Measurements from ENCODE around the gene HIP1R. TPM values are rescaled to one million over a fixed set of nuclear protein-coding genes. Genes with fewer than 3 reads are reported as not detected.

The HIP1R gene
- total and polyA plus RNA-seq, 2 of the 13 experiments (the other 11 are each of a cell fraction or from before 2014, with no cell fraction given), result 18.4 to 25.5 TPM

- Histone ChIP-seq H4K20me1 (ENCODE audit: insufficient read depth, low read length) (no peaks in the 10 kb centered on the region), H3K4me3 (replicated peaks in 1 of 3; ENCODE audit: insufficient read depth in 1 of 3, low read depth in 2 of 3, low read length in 3 of 3) (no peak overlapping the region), H3K27ac (ENCODE audit: extremely low read length, insufficient read depth, low read length) (no peak overlapping the region), H3K36me3 (replicated peaks in 1 of 2; ENCODE audit: control insufficient read depth in 1 of 2, insufficient read depth in 2 of 2, low read length in 2 of 2) (peaks cover 0 to 9% of the 10 kb centered on the region in 2 experiments; a peak in 1 of 5 replicates), H3K4me1 (ENCODE audit: insufficient read depth, low read length) (no peaks in the 10 kb centered on the region), H3K27me3 (ENCODE audit: control insufficient read depth in 1 of 2, insufficient read depth in 2 of 2, low read length in 2 of 2) (no peaks in the 10 kb centered on the region), H3K9ac (ENCODE audit: insufficient read depth, low read depth, low read length) (no peak overlapping the region), H2AFZ (ENCODE audit: low read length) (no peak overlapping the region), H3K4me2 (ENCODE audit: low read depth, low read length) (no peak overlapping the region), H3K9me3 (ENCODE audit: low read length) (no peaks in the 10 kb centered on the region), H3K79me2 (ENCODE audit: insufficient read depth, low read length) (no peaks in the 10 kb centered on the region)
- in situ Hi-C loops (cut with HindIII; ENCODE audit: extremely low pct_ligation_motif_present, low pct_unique_long_range_greater_than_20kb), result loop anchor here (25.0 kb wide), 1 partner anchor 385 kb away; the partner anchor contains the start of genes MPHOSPH9 and MTRFR
- ATAC-seq (no peak), DNase-seq (ENCODE audit: low spot score) (no peak), FAIRE-seq (no peak)
- intact Hi-C loops (cut with micrococcal nuclease; ENCODE audit: unreplicated experiment), result no loop called here
- no TSS peak for BruUV-seq (replicated peaks)
- no peak for TF ChIP-seq ZNF879 (CRISPR knock-in tag; IDR thresholded peaks at IDR 0.05)
- TF ChIP-seq SAP130 (CRISPR knock-in tag; IDR thresholded peaks at IDR 0.05; ENCODE audit: low read depth), result no peak
- TF ChIP-seq ZNF605 (CRISPR knock-in tag; IDR thresholded peaks at IDR 0.05), result no peak
- TF ChIP-seq, protein P1, sequence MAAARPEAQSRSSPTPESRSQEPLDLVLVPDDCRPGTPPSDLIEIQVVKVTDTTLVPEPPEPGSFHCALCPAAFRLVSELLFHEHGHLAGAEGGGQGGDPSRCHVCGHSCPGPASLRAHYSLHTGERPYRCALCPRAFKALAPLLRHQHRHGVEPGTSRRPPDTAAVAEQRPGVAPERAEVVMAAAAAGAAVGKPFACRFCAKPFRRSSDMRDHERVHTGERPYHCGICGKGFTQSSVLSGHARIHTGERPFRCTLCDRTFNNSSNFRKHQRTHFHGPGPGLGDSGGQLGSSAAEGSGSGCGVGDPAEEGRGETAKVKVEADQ (CRISPR knock-in tag; IDR thresholded peaks at IDR 0.05; ENCODE audit: borderline replicate concordance), result no peak
- TF ChIP-seq, protein P2, sequence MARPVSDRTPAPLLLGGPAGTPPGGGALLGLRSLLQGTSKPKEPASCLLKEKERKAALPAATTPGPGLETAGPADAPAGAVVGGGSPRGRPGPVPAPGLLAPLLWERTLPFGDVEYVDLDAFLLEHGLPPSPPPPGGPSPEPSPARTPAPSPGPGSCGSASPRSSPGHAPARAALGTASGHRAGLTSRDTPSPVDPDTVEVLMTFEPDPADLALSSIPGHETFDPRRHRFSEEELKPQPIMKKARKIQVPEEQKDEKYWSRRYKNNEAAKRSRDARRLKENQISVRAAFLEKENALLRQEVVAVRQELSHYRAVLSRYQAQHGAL (CRISPR knock-in tag; IDR thresholded peaks at IDR 0.05; ENCODE audit: not compliant biosample characterization), result no peak
- no peak for TF ChIP-seq ISX (CRISPR knock-in tag; conservative IDR thresholded peaks at IDR 0.05)
- no peak for TF ChIP-seq REXO4 (CRISPR knock-in tag; IDR thresholded peaks at IDR 0.05; ENCODE audit: borderline replicate concordance)
- TF ChIP-seq NFAT5 (CRISPR knock-in tag; IDR thresholded peaks at IDR 0.05), result no peak
- no peak for TF ChIP-seq CHD4 (IDR thresholded peaks at IDR 0.05; ENCODE audit: borderline replicate concordance, low read length)
- ChIA-PET POLR2A (no interaction called here), CTCF (ENCODE audit: low intra/inter-chr PET ratio, low total read pairs) (no interaction called here)
- WGBS (ENCODE audit: low lambda C conversion rate), result 86% methylated on average over 5 of the region's 5 CpGs
Measured at GRCh38 chr12:122851820-122852219, 16.6 kb downstream of the HIP1R start.

All from HepG2 (cell line).